ENCODE data around the gene MSRB3. TPM values are rescaled to one million over a fixed set of nuclear protein-coding genes. Genes with fewer than 3 reads are reported as not detected.

Gene MSRB3
- total and polyA plus RNA-seq, 10 of the 15 experiments (the other 5 are each of a cell fraction or from before 2014, with no cell fraction given) = 0.07 to 2.7 (median 1.3) TPM

- H3K27ac ChIP-seq (ENCODE audit: control insufficient read depth, insufficient read depth) = no peak overlapping the region
These were observed 129.1 kb downstream of the MSRB3 start for GRCh38 chr12:65407388-65408149.

More at GRCh38 chr12:65407388-65408149, 129.1 kb downstream of the MSRB3 start:
- in situ Hi-C loops (cut with MboI) (no loop called here), intact Hi-C loops (cut with micrococcal nuclease; ENCODE audit: unreplicated experiment) (no loop called here)
- H3K4me1 ChIP-seq (ENCODE audit: control insufficient read depth, insufficient read depth, low read length) = no peaks in the 10 kb centered on the region
- ChIA-PET CTCF (no interaction called here), SMC1A (ENCODE audit: uncharacterized antibody, unreplicated experiment) (interaction anchor here (1.0 kb wide), 1 partner anchor 101 kb away, joined by 4 read pairs; no protein-coding TSS in a partner anchor), RAD21 (ENCODE audit: unreplicated experiment) (no interaction called here), POLR2A (no interaction called here)
- no peaks in the 10 kb centered on the region for H3K9me3 ChIP-seq (replicated peaks; ENCODE audit: control insufficient read depth, insufficient read depth, low read length)
- FAIRE-seq (no peak), ATAC-seq (no peak), DNase-seq (ENCODE audit: low read depth, low spot score) (no peak)
- H2AFZ ChIP-seq (ENCODE audit: control insufficient read depth, low read depth, low read length) = no peak overlapping the region
- no TSS peak for BruUV-seq (replicated peaks)
- no peaks in the 10 kb centered on the region for H4K20me1 ChIP-seq (ENCODE audit: control insufficient read depth, insufficient read depth)
- H3K9ac ChIP-seq (ENCODE audit: control insufficient read depth, insufficient read depth, low read length) = no peak overlapping the region
- TF ChIP-seq NR2F1 (conservative IDR thresholded peaks at IDR 0.05) = no peak
- no peak for TF ChIP-seq GATAD2B (conservative IDR thresholded peaks at IDR 0.05; ENCODE audit: low read depth)
- TF ChIP-seq TCF3 (IDR thresholded peaks at IDR 0.05; ENCODE audit: borderline replicate concordance, insufficient read depth, low read depth, low read length) = no peak
- no peak for TF ChIP-seq STAT1 (conservative IDR thresholded peaks at IDR 0.05)
- TF ChIP-seq SMAD5 (IDR thresholded peaks at IDR 0.05; ENCODE audit: low read depth) = no peak
- no peak for TF ChIP-seq BMI1 (IDR thresholded peaks at IDR 0.05; ENCODE audit: borderline replicate concordance)
- TF ChIP-seq JUND (IDR thresholded peaks at IDR 0.05; ENCODE audit: low read depth, low read length) = no peak
- no peak for TF ChIP-seq HCFC1 (IDR thresholded peaks at IDR 0.05; ENCODE audit: low read length)
- no peak for TF ChIP-seq PKNOX1 (IDR thresholded peaks at IDR 0.05)
- no peak for TF ChIP-seq ZBTB40 (IDR thresholded peaks at IDR 0.05; ENCODE audit: borderline replicate concordance)
- TF ChIP-seq TCF7 (IDR thresholded peaks at IDR 0.05; ENCODE audit: borderline replicate concordance) = no peak
- TF ChIP-seq RBBP5 (conservative IDR thresholded peaks at IDR 0.05) = no peak
- TF ChIP-seq MXI1 (IDR thresholded peaks at IDR 0.05; ENCODE audit: low read depth, low read length) = no peak
- no peak for TF ChIP-seq PAX5 (IDR thresholded peaks at IDR 0.05; ENCODE audit: borderline replicate concordance, low read depth, low read length)
- TF ChIP-seq HDGF (IDR thresholded peaks at IDR 0.05) = no peak
- 27% methylated on average over 4 of the region's 4 CpGs for WGBS (ENCODE audit: insufficient coverage, insufficient replicate concordance, low lambda C conversion rate, missing lambda C conversion rate)
- no peaks in the 10 kb centered on the region for H3K27me3 ChIP-seq (replicated peaks in 1 of 2; ENCODE audit: control insufficient read depth in 2 of 2, insufficient read depth in 2 of 2, low read length in 1 of 2)
- no peak overlapping the region for H3K4me3 ChIP-seq
- no peaks in the 10 kb centered on the region for H3K79me2 ChIP-seq (ENCODE audit: control insufficient read depth, insufficient read depth, low read length)
- H3K4me2 ChIP-seq (ENCODE audit: control insufficient read depth, insufficient read depth) = no peak overlapping the region
- no peaks in the 10 kb centered on the region for H3K36me3 ChIP-seq (ENCODE audit: control insufficient read depth in 2 of 2, insufficient read depth in 2 of 2, low read length in 1 of 2)

All from GM12878 (cell line).